GM23338 (cell line): ENCODE results near the gene XXYLT1. TPM values are rescaled to one million over a fixed set of nuclear protein-coding genes. Genes with fewer than 3 reads are reported as not detected.

Experiments used
- ATAC-seq: fragments of 200-7000 bp; cut with Tn5 transposase; 3 replicates; pipeline ENCODE4 v1.9.1; 2020
- DNase-seq: peaks from one replicate; pipeline ENCODE4 v3.0.0-alpha.2; 2015; ENCODE audit warnings: low spot score
- H2AFZ ChIP-seq: fragments of 200-600 bp; sonication (generic); 2 replicates; pipeline ENCODE4 v1.8.0; 2016; ENCODE audit warnings: antibody characterized with exemption, mild to moderate bottlenecking, moderate library complexity
- H3F3A ChIP-seq: fragments of 200-600 bp; sonication (generic); replicated peaks from 2 replicates; pipeline ENCODE4 v1.8.0; 2017; ENCODE audit warnings: antibody characterized with exemption, mixed run types, low read depth
- H3K27ac ChIP-seq: fragments of 200-600 bp; sonication (generic); 2 replicates; pipeline ENCODE4 v1.6.1; 2016; ENCODE audit warnings: low read depth
- H3K27me3 ChIP-seq: fragments of 200-600 bp; sonication (generic); 2 replicates; pipeline ENCODE4 v1.8.0; 2016; ENCODE audit warnings: mild to moderate bottlenecking, mixed run types, moderate library complexity; ENCODE audit not compliant: insufficient read depth
- H3K36me3 ChIP-seq: fragments of 200-600 bp; sonication (generic); 2 replicates; pipeline ENCODE4 v1.8.0; 2016; ENCODE audit warnings: mild to moderate bottlenecking; ENCODE audit not compliant: insufficient read depth
- H3K4me1 ChIP-seq: fragments of 200-600 bp; sonication (generic); 2 replicates; pipeline ENCODE4 v1.8.0; 2016; ENCODE audit warnings: mild to moderate bottlenecking, moderate library complexity; ENCODE audit not compliant: insufficient read depth
- H3K4me2 ChIP-seq: fragments of 200-600 bp; sonication (generic); 2 replicates; pipeline ENCODE4 v1.7.1; 2017; ENCODE audit warnings: mixed run types
- H3K4me3 ChIP-seq: fragments of 200-600 bp; sonication (generic); 2 replicates; pipeline ENCODE4 v1.6.1; 2016; ENCODE audit warnings: mixed run types
- H3K79me2 ChIP-seq: fragments of 200-600 bp; sonication (generic); replicated peaks from 2 replicates; pipeline ENCODE4 v1.8.0; 2017; ENCODE audit warnings: mild to moderate bottlenecking; ENCODE audit not compliant: insufficient read depth
- H3K9me2 ChIP-seq: fragments of 200-600 bp; sonication (generic); 2 replicates; pipeline ENCODE4 v1.8.0; 2017; ENCODE audit not compliant: insufficient read depth
- H4K20me1 ChIP-seq: fragments of 200-600 bp; sonication (generic); replicated peaks from 2 replicates; pipeline ENCODE4 v1.8.0; 2017; ENCODE audit warnings: mild to moderate bottlenecking; ENCODE audit not compliant: insufficient read depth
- H3K27ac Mint-ChIP-seq: 2 replicates; pipeline ENCODE4 v1.8.0; 2020; ENCODE audit warnings: inconsistent platforms, mild to moderate bottlenecking, moderate library complexity, mixed read lengths
- H3K27me3 Mint-ChIP-seq: 3 replicates; pipeline ENCODE4 v1.8.0; 2022; ENCODE audit warnings: low read depth, mild to moderate bottlenecking, moderate library complexity, mixed read lengths, inconsistent platforms; ENCODE audit not compliant: insufficient read depth, poor library complexity
- H3K36me3 Mint-ChIP-seq: 3 replicates; pipeline ENCODE4 v1.8.0; 2021; ENCODE audit warnings: low read depth, mild to moderate bottlenecking, inconsistent platforms, moderate library complexity, mixed read lengths
- H3K4me1 Mint-ChIP-seq: 3 replicates; pipeline ENCODE4 v1.8.0; 2020; ENCODE audit warnings: mild to moderate bottlenecking, inconsistent platforms, mixed read lengths
- H3K4me3 Mint-ChIP-seq: 3 replicates; pipeline ENCODE4 v1.8.0; 2021; ENCODE audit warnings: moderate library complexity, mild to moderate bottlenecking, inconsistent platforms, mixed read lengths
- H3K9me3 Mint-ChIP-seq: 3 replicates; pipeline ENCODE4 v1.8.0; 2020; ENCODE audit warnings: moderate library complexity, mild to moderate bottlenecking, inconsistent platforms, mixed read lengths
- CREB1 ChIP-seq: fragments of 250-450 bp; sonication (Bioruptor Pico); IDR thresholded peaks from 2 replicates; pipeline ENCODE4 v1.5.0; 2020; ENCODE audit warnings: low read depth, mild to moderate bottlenecking, moderate library complexity
- CTCF ChIP-seq, 2 experiments: fragments of 200-600 bp in 1 of 2; sonication (generic) in 1 of 2; conservative IDR thresholded peaks; 2 replicates each; pipeline versions ENCODE4 v1.5.1 to v1.6.1; 2016 to 2017; ENCODE audit warnings: antibody characterized with exemption in 2 of 2, low read depth in 2 of 2, mild to moderate bottlenecking in 2 of 2, moderate library complexity in 1 of 2
- ETS1 ChIP-seq: IDR thresholded peaks from 2 replicates; pipeline ENCODE4 v1.6.1; 2016; ENCODE audit warnings: antibody characterized with exemption
- EZH2 ChIP-seq: fragments of 200-600 bp; sonication (generic); IDR thresholded peaks from one replicate; pipeline ENCODE4 v1.8.0; 2017; ENCODE audit warnings: antibody characterized with exemption, mild to moderate bottlenecking, low read depth; ENCODE audit not compliant: unreplicated experiment
- EZH2phosphoT487 ChIP-seq: fragments of 200-600 bp; sonication (generic); IDR thresholded peaks from one replicate; pipeline ENCODE4 v1.8.1; 2018; ENCODE audit warnings: antibody characterized with exemption; ENCODE audit not compliant: unreplicated experiment
- NANOG ChIP-seq: IDR thresholded peaks from 2 replicates; pipeline ENCODE4 v1.6.1; 2016; ENCODE audit warnings: antibody characterized with exemption, borderline replicate concordance
- POLR2AphosphoS5 ChIP-seq: IDR thresholded peaks from 2 replicates; pipeline ENCODE4 v1.6.1; 2016; ENCODE audit warnings: antibody characterized with exemption, low read depth
- REST ChIP-seq: IDR thresholded peaks from one replicate; pipeline ENCODE4 v1.6.1; 2018; ENCODE audit warnings: antibody characterized with exemption; ENCODE audit not compliant: unreplicated experiment
- ZNF114 ChIP-seq: fragments of 250-450 bp; sonication (Bioruptor Pico); IDR thresholded peaks from 2 replicates; pipeline ENCODE4 v1.5.0; 2020; ENCODE audit warnings: mild to moderate bottlenecking, moderate library complexity
- ZNF331 ChIP-seq: fragments of 250-450 bp; sonication (Bioruptor Pico); IDR thresholded peaks from 2 replicates; pipeline ENCODE4 v1.5.0; 2020; ENCODE audit warnings: low read depth, mild to moderate bottlenecking, moderate library complexity
- polyA plus RNA-seq: library from polyadenylated mRNA; unstranded; fragments of >200 nt; fragmentation: Nextera tagmentation; extraction: Ambion mirVana; gene quantifications from 2 replicates; pipeline ENCODE4 v1.2.1, GENCODE V29; 2016
- total RNA-seq: library from RNA; depleted of rRNA; stranded (reverse); fragments of >200 nt; shearing (Covaris generic); gene quantifications from 2 replicates; pipeline ENCODE4 v1.2.3, GENCODE V29; 2014

The XXYLT1 gene
- total and polyA plus RNA-seq, 2 experiments from 2014 or later = 13.5 to 34.8 TPM

- no peaks in the 10 kb centered on the region for H3F3A ChIP-seq
- no peaks in the 10 kb centered on the region for H3K79me2 ChIP-seq
- no peaks in the 10 kb centered on the region for H3K27me3 ChIP-seq
- no peak overlapping the region for H3K4me2 ChIP-seq
- no peaks in the 10 kb centered on the region for H3K9me3 Mint-ChIP-seq
- H3K27me3 Mint-ChIP-seq = no peaks in the 10 kb centered on the region
- H3K36me3 Mint-ChIP-seq = peaks cover 21% of the 10 kb centered on the region
- H3K9me2 ChIP-seq = no peaks in the 10 kb centered on the region
- DNase-seq = no peak
- no peaks in the 10 kb centered on the region for H3K4me1 Mint-ChIP-seq
- H4K20me1 ChIP-seq = no peaks in the 10 kb centered on the region
- no peaks in the 10 kb centered on the region for H3K4me1 ChIP-seq
- TF ChIP-seq CREB1 (no peak), EZH2phosphoT487 (no peak), NANOG (no peak), ZNF114 (no peak), CTCF (conservative IDR thresholded peaks at IDR 0.05; ENCODE audit: low read depth in 2 of 2) (no peak), POLR2AphosphoS5 (no peak), REST (no peak)
- 0 out of 2 replicates have a peak, but pooled peaks cover 5% of the 10 kb centered on the region for H3K36me3 ChIP-seq
- no peak overlapping the region for H3K27ac Mint-ChIP-seq
- H3K4me3 ChIP-seq = no peak overlapping the region
- no peak overlapping the region for H3K27ac ChIP-seq
- no peak overlapping the region for H2AFZ ChIP-seq
- no peak for ATAC-seq
- H3K4me3 Mint-ChIP-seq = no peak overlapping the region
Measured at GRCh38 chr3:195297446-195297845, 26.5 kb upstream of the XXYLT1 start.

- H3K4me1 ChIP-seq = no peaks in the 10 kb centered on the region
- H3K36me3 ChIP-seq = 0 out of 2 replicates have a peak, but pooled peaks cover 5% of the 10 kb centered on the region
- H3K27me3 Mint-ChIP-seq = no peaks in the 10 kb centered on the region
- TF ChIP-seq CTCF (conservative IDR thresholded peaks at IDR 0.05; ENCODE audit: low read depth in 2 of 2) = no peak
- no peak for TF ChIP-seq ETS1
- no peak for TF ChIP-seq ZNF114
- no peak for TF ChIP-seq REST
- no peak for TF ChIP-seq NANOG
- TF ChIP-seq EZH2 = no peak
- TF ChIP-seq ZNF331 (CRISPR knock-in tag) = no peak
- TF ChIP-seq EZH2phosphoT487 = no peak
- no peak overlapping the region for H3K4me3 ChIP-seq
- H3K9me2 ChIP-seq = no peaks in the 10 kb centered on the region
- H3F3A ChIP-seq = no peaks in the 10 kb centered on the region
- no peaks in the 10 kb centered on the region for H3K9me3 Mint-ChIP-seq
- H3K27ac Mint-ChIP-seq = no peak overlapping the region
- H3K27me3 ChIP-seq = no peaks in the 10 kb centered on the region
- H3K27ac ChIP-seq = no peak overlapping the region
- H3K4me1 Mint-ChIP-seq = no peaks in the 10 kb centered on the region
- no peaks in the 10 kb centered on the region for H4K20me1 ChIP-seq
- no peak overlapping the region for H3K4me2 ChIP-seq
- H3K79me2 ChIP-seq = no peaks in the 10 kb centered on the region
- ATAC-seq (no peak), DNase-seq (no peak)
- H3K36me3 Mint-ChIP-seq = peaks cover 21% of the 10 kb centered on the region; the same call in 2 of the 3 replicates
- no peak overlapping the region for H3K4me3 Mint-ChIP-seq
- no peak overlapping the region for H2AFZ ChIP-seq
Measured at GRCh38 chr3:195296662-195297061, 25.7 kb upstream of the XXYLT1 start.
